ENCODE data around the gene B3GAT3.
"Not testable (repeated sequence)": the region's sequence is repeated elsewhere in the genome, so short reads cannot be mapped to it uniquely, and the experiment has no call there.

Gene B3GAT3

GRCh38 chr11:62577046-62577714 lies 44.6 kb downstream of the B3GAT3 start:
- no peak for DNase-seq

- DNase-seq: no peak
Measured at GRCh38 chr11:62575837-62576236, 45.9 kb downstream of the B3GAT3 start.

- DNase-seq: no peak
Measured at GRCh38 chr11:62575156-62575555, 46.6 kb downstream of the B3GAT3 start.

- DNase-seq: peak; percentile 30
Measured at GRCh38 chr11:62574363-62575071, 47.3 kb downstream of the B3GAT3 start.

GRCh38 chr11:62573592-62574362 lies 48.0 kb downstream of the B3GAT3 start, which contains the start of gene EEF1G:
TSS of gene EEF1G (minus strand) at chr11:62573891. CDS start at chr11:62573842, 49 bp downstream.
- peak; percentile 100 for DNase-seq

- no peak for DNase-seq
Measured at GRCh38 chr11:62573006-62573591, 48.7 kb downstream of the B3GAT3 start.

GRCh38 chr11:62572431-62572830 lies 49.4 kb downstream of the B3GAT3 start:
- DNase-seq: no peak

- not testable (repeated sequence) for DNase-seq
Measured at GRCh38 chr11:62571493-62571892, 50.3 kb downstream of the B3GAT3 start.

GRCh38 chr11:62570903-62571302 lies 50.9 kb downstream of the B3GAT3 start:
- not testable (repeated sequence) for DNase-seq

GRCh38 chr11:62569611-62570010 lies 52.2 kb downstream of the B3GAT3 start:
- DNase-seq: no peak

GRCh38 chr11:62567018-62567633 lies 54.7 kb downstream of the B3GAT3 start:
- no peak for DNase-seq

- no peak for DNase-seq
Measured at GRCh38 chr11:62566247-62566646, 55.5 kb downstream of the B3GAT3 start.
